Nephron progenitor cell (in vitro differentiated cells): ENCODE data around the gene NPM3.

Experiments used
- DNase-seq: peaks from one replicate; pipeline ENCODE4 v3.0.0; 2021
- H3K27ac Mint-ChIP-seq: 2 replicates; pipeline ENCODE4 v1.8.0; 2021; ENCODE audit warnings: mild to moderate bottlenecking, moderate library complexity, mixed read lengths
- H3K27me3 Mint-ChIP-seq: 2 replicates; pipeline ENCODE4 v1.8.0; 2021; ENCODE audit warnings: mild to moderate bottlenecking, low read depth, mixed read lengths; ENCODE audit not compliant: poor library complexity
- H3K36me3 Mint-ChIP-seq: 2 replicates; pipeline ENCODE4 v1.8.0; 2021; ENCODE audit warnings: low read depth, mixed read lengths
- H3K4me1 Mint-ChIP-seq: 2 replicates; pipeline ENCODE4 v1.8.0; 2021; ENCODE audit warnings: mixed read lengths
- H3K4me3 Mint-ChIP-seq: 2 replicates; pipeline ENCODE4 v1.8.0; 2021; ENCODE audit warnings: mild to moderate bottlenecking, moderate library complexity, mixed read lengths
- H3K9me3 Mint-ChIP-seq: 2 replicates; pipeline ENCODE4 v1.8.0; 2021; ENCODE audit warnings: mild to moderate bottlenecking, moderate library complexity, mixed read lengths
- TF ChIP-seq, protein P1 (sequence below): fragments of 200-600 bp; sonication (generic); IDR thresholded peaks from 2 replicates; pipeline ENCODE4 v1.5.0; 2021; ENCODE audit warnings: antibody characterized with exemption

Gene NPM3

DNA sequence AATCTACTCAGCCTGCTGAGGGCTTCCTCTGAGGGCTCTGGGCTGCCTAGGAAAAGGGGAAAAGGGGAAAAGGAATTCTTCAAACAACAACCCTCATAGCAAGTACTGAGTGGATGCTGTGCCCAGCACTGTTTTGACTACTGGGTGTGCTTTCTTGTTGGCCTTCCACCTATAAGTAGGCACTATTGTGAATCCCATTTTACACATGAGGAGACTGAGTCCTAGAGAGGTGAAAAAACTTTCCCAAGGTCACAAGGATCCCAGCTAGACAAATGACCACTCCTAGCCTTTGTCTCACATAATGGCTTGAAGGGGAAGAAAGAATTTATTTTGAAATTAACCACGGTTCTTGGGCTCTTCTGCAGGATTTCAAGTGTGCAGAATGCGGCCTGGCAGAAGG is 24.4 kb downstream of the NPM3 start:
- DNase-seq, result no peak
- no peaks in the 10 kb centered on the region for H3K36me3 Mint-ChIP-seq
- no peaks in the 10 kb centered on the region for H3K9me3 Mint-ChIP-seq
- TF ChIP-seq, protein P1, sequence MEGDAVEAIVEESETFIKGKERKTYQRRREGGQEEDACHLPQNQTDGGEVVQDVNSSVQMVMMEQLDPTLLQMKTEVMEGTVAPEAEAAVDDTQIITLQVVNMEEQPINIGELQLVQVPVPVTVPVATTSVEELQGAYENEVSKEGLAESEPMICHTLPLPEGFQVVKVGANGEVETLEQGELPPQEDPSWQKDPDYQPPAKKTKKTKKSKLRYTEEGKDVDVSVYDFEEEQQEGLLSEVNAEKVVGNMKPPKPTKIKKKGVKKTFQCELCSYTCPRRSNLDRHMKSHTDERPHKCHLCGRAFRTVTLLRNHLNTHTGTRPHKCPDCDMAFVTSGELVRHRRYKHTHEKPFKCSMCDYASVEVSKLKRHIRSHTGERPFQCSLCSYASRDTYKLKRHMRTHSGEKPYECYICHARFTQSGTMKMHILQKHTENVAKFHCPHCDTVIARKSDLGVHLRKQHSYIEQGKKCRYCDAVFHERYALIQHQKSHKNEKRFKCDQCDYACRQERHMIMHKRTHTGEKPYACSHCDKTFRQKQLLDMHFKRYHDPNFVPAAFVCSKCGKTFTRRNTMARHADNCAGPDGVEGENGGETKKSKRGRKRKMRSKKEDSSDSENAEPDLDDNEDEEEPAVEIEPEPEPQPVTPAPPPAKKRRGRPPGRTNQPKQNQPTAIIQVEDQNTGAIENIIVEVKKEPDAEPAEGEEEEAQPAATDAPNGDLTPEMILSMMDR, result no peak
- H3K27me3 Mint-ChIP-seq, result peaks cover 3% of the 10 kb centered on the region
- no peak overlapping the region for H3K4me3 Mint-ChIP-seq
- H3K27ac Mint-ChIP-seq, result no peak overlapping the region
- peaks cover 63% of the 10 kb centered on the region for H3K4me1 Mint-ChIP-seq

- TF ChIP-seq, protein P1, result no peak
- Mint-ChIP-seq H3K27ac (no peak overlapping the region), H3K27me3 (no peaks in the 10 kb centered on the region), H3K36me3 (no peaks in the 10 kb centered on the region), H3K4me1 (peaks cover 23% of the 10 kb centered on the region), H3K4me3 (no peak overlapping the region), H3K9me3 (no peaks in the 10 kb centered on the region)
- DNase-seq, result no peak
These were observed 31.0 kb downstream of the NPM3 start for GRCh38 chr10:101752241-101752640.

DNA sequence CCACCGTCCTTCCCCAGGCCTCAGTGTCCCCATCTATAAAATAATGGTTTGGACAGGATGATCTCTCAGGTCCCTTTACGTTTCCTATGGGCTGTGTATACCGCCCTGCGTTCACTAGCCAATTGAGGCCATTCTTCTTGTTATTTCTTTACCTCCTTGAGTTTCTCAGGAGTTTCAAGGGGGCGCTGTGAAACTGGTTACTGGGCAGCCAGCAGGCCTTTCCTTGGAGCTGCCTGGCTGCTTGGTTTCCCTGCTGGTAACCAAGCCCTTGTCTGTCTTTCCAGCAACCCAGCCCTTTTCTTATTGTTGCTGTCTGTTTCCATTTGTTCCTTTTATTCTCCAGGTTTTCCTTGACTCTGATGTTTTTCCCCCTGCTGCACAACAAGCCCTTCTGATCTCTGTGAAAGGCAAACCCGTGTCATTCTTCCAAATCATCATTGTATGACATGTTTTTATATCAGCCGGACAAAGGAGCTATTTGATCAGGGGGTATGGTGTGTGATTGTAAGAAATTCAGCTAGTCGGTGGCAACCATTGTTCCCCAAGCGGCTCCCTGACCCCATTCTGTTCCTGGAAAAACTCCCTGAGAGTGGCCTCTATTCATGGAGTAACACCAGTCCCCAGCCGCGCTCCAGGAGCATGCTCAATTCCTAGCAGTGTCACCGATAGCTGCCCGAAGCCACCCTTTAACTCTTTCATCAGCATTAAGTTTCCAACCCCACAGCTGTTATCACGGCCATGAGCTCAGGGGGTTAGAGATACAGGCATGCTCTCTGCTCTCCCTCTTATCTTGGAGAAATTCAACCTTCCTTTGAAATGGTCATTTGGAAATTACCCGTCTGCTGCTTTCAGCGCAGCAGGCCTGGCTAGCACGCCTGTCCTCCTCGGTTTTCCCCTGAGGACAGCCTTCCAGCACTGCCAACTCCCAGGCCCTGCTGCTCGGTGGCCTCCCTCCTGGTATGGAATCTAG is 33.9 kb downstream of the NPM3 start:
- no peak overlapping the region for H3K4me3 Mint-ChIP-seq
- peak overlapping the region; percentile 87 for H3K27ac Mint-ChIP-seq
- peaks cover 31% of the 10 kb centered on the region for H3K4me1 Mint-ChIP-seq
- H3K27me3 Mint-ChIP-seq, result no peaks in the 10 kb centered on the region
- no peaks in the 10 kb centered on the region for H3K36me3 Mint-ChIP-seq
- no peaks in the 10 kb centered on the region for H3K9me3 Mint-ChIP-seq
- DNase-seq, result peak; percentile 33
- TF ChIP-seq, protein P1, result no peak

DNA sequence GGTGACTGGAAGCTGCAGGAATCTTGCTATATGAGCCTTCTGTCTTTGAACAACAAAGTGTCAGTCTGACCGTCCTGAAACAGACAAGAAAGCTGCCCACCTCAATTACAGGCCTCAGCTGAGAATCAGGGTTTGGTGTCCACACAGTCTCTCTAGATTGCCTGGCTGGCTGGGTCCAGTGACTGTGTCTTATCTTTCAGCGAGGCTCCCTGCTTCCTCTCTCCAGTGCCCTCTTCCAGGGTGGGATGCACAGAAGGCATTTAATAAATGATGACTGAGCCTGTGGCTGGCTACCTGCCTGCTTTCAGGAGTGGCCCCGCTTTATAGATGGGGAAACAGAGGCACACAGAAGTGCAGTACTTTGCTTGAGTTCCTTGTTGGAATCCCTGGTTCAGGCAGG is 34.8 kb downstream of the NPM3 start:
- TF ChIP-seq, protein P1, result no peak
- no peak for DNase-seq
- Mint-ChIP-seq H3K27ac (no peak overlapping the region), H3K9me3 (no peaks in the 10 kb centered on the region), H3K36me3 (no peaks in the 10 kb centered on the region), H3K27me3 (no peaks in the 10 kb centered on the region), H3K4me1 (peaks cover 31% of the 10 kb centered on the region), H3K4me3 (no peak overlapping the region)

GRCh38 chr10:101745074-101745696 is 38.1 kb downstream of the NPM3 start:
- H3K36me3 Mint-ChIP-seq, result no peaks in the 10 kb centered on the region
- no peak overlapping the region for H3K4me3 Mint-ChIP-seq
- no peak for DNase-seq
- no peaks in the 10 kb centered on the region for H3K27me3 Mint-ChIP-seq
- TF ChIP-seq, protein P1, result no peak
- no peaks in the 10 kb centered on the region for H3K9me3 Mint-ChIP-seq
- peak overlapping the region; percentile 39 for H3K27ac Mint-ChIP-seq
- peaks cover 32% of the 10 kb centered on the region for H3K4me1 Mint-ChIP-seq
